GM23338 (cell line): Measurements from ENCODE around the gene TSPAN1. TPM values are rescaled to one million over a fixed set of nuclear protein-coding genes. Genes with fewer than 3 reads are reported as not detected.

Experiments used
- ATAC-seq: fragments of 200-7000 bp; cut with Tn5 transposase; 3 replicates; pipeline ENCODE4 v1.9.1; 2020
- DNase-seq: peaks from one replicate; pipeline ENCODE4 v3.0.0-alpha.2; 2015; ENCODE audit warnings: low spot score
- H2AFZ ChIP-seq: fragments of 200-600 bp; sonication (generic); 2 replicates; pipeline ENCODE4 v1.8.0; 2016; ENCODE audit warnings: antibody characterized with exemption, mild to moderate bottlenecking, moderate library complexity
- H3F3A ChIP-seq: fragments of 200-600 bp; sonication (generic); replicated peaks from 2 replicates; pipeline ENCODE4 v1.8.0; 2017; ENCODE audit warnings: antibody characterized with exemption, mixed run types, low read depth
- H3K27ac ChIP-seq: fragments of 200-600 bp; sonication (generic); 2 replicates; pipeline ENCODE4 v1.6.1; 2016; ENCODE audit warnings: low read depth
- H3K27me3 ChIP-seq: fragments of 200-600 bp; sonication (generic); 2 replicates; pipeline ENCODE4 v1.8.0; 2016; ENCODE audit warnings: mild to moderate bottlenecking, mixed run types, moderate library complexity; ENCODE audit not compliant: insufficient read depth
- H3K36me3 ChIP-seq: fragments of 200-600 bp; sonication (generic); 2 replicates; pipeline ENCODE4 v1.8.0; 2016; ENCODE audit warnings: mild to moderate bottlenecking; ENCODE audit not compliant: insufficient read depth
- H3K4me1 ChIP-seq: fragments of 200-600 bp; sonication (generic); 2 replicates; pipeline ENCODE4 v1.8.0; 2016; ENCODE audit warnings: mild to moderate bottlenecking, moderate library complexity; ENCODE audit not compliant: insufficient read depth
- H3K4me2 ChIP-seq: fragments of 200-600 bp; sonication (generic); 2 replicates; pipeline ENCODE4 v1.7.1; 2017; ENCODE audit warnings: mixed run types
- H3K4me3 ChIP-seq: fragments of 200-600 bp; sonication (generic); 2 replicates; pipeline ENCODE4 v1.6.1; 2016; ENCODE audit warnings: mixed run types
- H3K79me2 ChIP-seq: fragments of 200-600 bp; sonication (generic); replicated peaks from 2 replicates; pipeline ENCODE4 v1.8.0; 2017; ENCODE audit warnings: mild to moderate bottlenecking; ENCODE audit not compliant: insufficient read depth
- H3K9me2 ChIP-seq: fragments of 200-600 bp; sonication (generic); 2 replicates; pipeline ENCODE4 v1.8.0; 2017; ENCODE audit not compliant: insufficient read depth
- H4K20me1 ChIP-seq: fragments of 200-600 bp; sonication (generic); replicated peaks from 2 replicates; pipeline ENCODE4 v1.8.0; 2017; ENCODE audit warnings: mild to moderate bottlenecking; ENCODE audit not compliant: insufficient read depth
- H3K27ac Mint-ChIP-seq: 2 replicates; pipeline ENCODE4 v1.8.0; 2020; ENCODE audit warnings: inconsistent platforms, mild to moderate bottlenecking, moderate library complexity, mixed read lengths
- H3K27me3 Mint-ChIP-seq: 3 replicates; pipeline ENCODE4 v1.8.0; 2022; ENCODE audit warnings: low read depth, mild to moderate bottlenecking, moderate library complexity, mixed read lengths, inconsistent platforms; ENCODE audit not compliant: insufficient read depth, poor library complexity
- H3K36me3 Mint-ChIP-seq: 3 replicates; pipeline ENCODE4 v1.8.0; 2021; ENCODE audit warnings: low read depth, mild to moderate bottlenecking, inconsistent platforms, moderate library complexity, mixed read lengths
- H3K4me1 Mint-ChIP-seq: 3 replicates; pipeline ENCODE4 v1.8.0; 2020; ENCODE audit warnings: mild to moderate bottlenecking, inconsistent platforms, mixed read lengths
- H3K4me3 Mint-ChIP-seq: 3 replicates; pipeline ENCODE4 v1.8.0; 2021; ENCODE audit warnings: moderate library complexity, mild to moderate bottlenecking, inconsistent platforms, mixed read lengths
- H3K9me3 Mint-ChIP-seq: 3 replicates; pipeline ENCODE4 v1.8.0; 2020; ENCODE audit warnings: moderate library complexity, mild to moderate bottlenecking, inconsistent platforms, mixed read lengths
- CREB1 ChIP-seq: fragments of 250-450 bp; sonication (Bioruptor Pico); IDR thresholded peaks from 2 replicates; pipeline ENCODE4 v1.5.0; 2020; ENCODE audit warnings: low read depth, mild to moderate bottlenecking, moderate library complexity
- CTCF ChIP-seq, 2 experiments: fragments of 200-600 bp in 1 of 2; sonication (generic) in 1 of 2; conservative IDR thresholded peaks; 2 replicates each; pipeline versions ENCODE4 v1.5.1 to v1.6.1; 2016 to 2017; ENCODE audit warnings: antibody characterized with exemption in 2 of 2, low read depth in 2 of 2, mild to moderate bottlenecking in 2 of 2, moderate library complexity in 1 of 2
- ETS1 ChIP-seq: IDR thresholded peaks from 2 replicates; pipeline ENCODE4 v1.6.1; 2016; ENCODE audit warnings: antibody characterized with exemption
- EZH2 ChIP-seq: fragments of 200-600 bp; sonication (generic); IDR thresholded peaks from one replicate; pipeline ENCODE4 v1.8.0; 2017; ENCODE audit warnings: antibody characterized with exemption, mild to moderate bottlenecking, low read depth; ENCODE audit not compliant: unreplicated experiment
- EZH2phosphoT487 ChIP-seq: fragments of 200-600 bp; sonication (generic); IDR thresholded peaks from one replicate; pipeline ENCODE4 v1.8.1; 2018; ENCODE audit warnings: antibody characterized with exemption; ENCODE audit not compliant: unreplicated experiment
- JUNB ChIP-seq: IDR thresholded peaks from one replicate; pipeline ENCODE4 v1.6.1; 2016; ENCODE audit warnings: antibody characterized with exemption; ENCODE audit not compliant: unreplicated experiment
- NANOG ChIP-seq: IDR thresholded peaks from 2 replicates; pipeline ENCODE4 v1.6.1; 2016; ENCODE audit warnings: antibody characterized with exemption, borderline replicate concordance
- POLR2AphosphoS5 ChIP-seq: IDR thresholded peaks from 2 replicates; pipeline ENCODE4 v1.6.1; 2016; ENCODE audit warnings: antibody characterized with exemption, low read depth
- REST ChIP-seq: IDR thresholded peaks from one replicate; pipeline ENCODE4 v1.6.1; 2018; ENCODE audit warnings: antibody characterized with exemption; ENCODE audit not compliant: unreplicated experiment
- STAT1 ChIP-seq: IDR thresholded peaks from one replicate; pipeline ENCODE4 v1.6.1; 2016; ENCODE audit warnings: antibody characterized with exemption; ENCODE audit not compliant: unreplicated experiment
- ZNF114 ChIP-seq: fragments of 250-450 bp; sonication (Bioruptor Pico); IDR thresholded peaks from 2 replicates; pipeline ENCODE4 v1.5.0; 2020; ENCODE audit warnings: mild to moderate bottlenecking, moderate library complexity
- ZNF331 ChIP-seq: fragments of 250-450 bp; sonication (Bioruptor Pico); IDR thresholded peaks from 2 replicates; pipeline ENCODE4 v1.5.0; 2020; ENCODE audit warnings: low read depth, mild to moderate bottlenecking, moderate library complexity
- ZNF462 ChIP-seq: fragments of 250-450 bp; sonication (Bioruptor Pico); IDR thresholded peaks from 2 replicates; pipeline ENCODE4 v1.5.0; 2020; ENCODE audit warnings: mild to moderate bottlenecking, moderate library complexity
- polyA plus RNA-seq: library from polyadenylated mRNA; unstranded; fragments of >200 nt; fragmentation: Nextera tagmentation; extraction: Ambion mirVana; gene quantifications from 2 replicates; pipeline ENCODE4 v1.2.1, GENCODE V29; 2016
- total RNA-seq: library from RNA; depleted of rRNA; stranded (reverse); fragments of >200 nt; shearing (Covaris generic); gene quantifications from 2 replicates; pipeline ENCODE4 v1.2.3, GENCODE V29; 2014

The TSPAN1 gene
- total and polyA plus RNA-seq, 2 experiments from 2014 or later, result not detected

- TF ChIP-seq NANOG (no peak), CTCF (conservative IDR thresholded peaks at IDR 0.05; ENCODE audit: low read depth in 2 of 2) (no peak), ETS1 (no peak), REST (no peak), EZH2 (no peak), CREB1 (CRISPR knock-in tag) (no peak), POLR2AphosphoS5 (no peak), EZH2phosphoT487 (no peak), ZNF114 (no peak), ZNF331 (CRISPR knock-in tag) (no peak), ZNF462 (CRISPR knock-in tag) (no peak), STAT1 (no peak), JUNB (no peak)
- no peak overlapping the region for H3K4me3 ChIP-seq
- Mint-ChIP-seq H3K4me3 (no peak overlapping the region), H3K4me1 (peaks cover 36% of the 10 kb centered on the region), H3K27me3 (peaks cover 12% of the 10 kb centered on the region), H3K36me3 (no peaks in the 10 kb centered on the region; the same call in 2 of the 3 replicates), H3K9me3 (no peaks in the 10 kb centered on the region), H3K27ac (no peak overlapping the region)
- ATAC-seq, result no peak
- 0 out of 2 replicates have a peak, but pooled peaks cover 6% of the 10 kb centered on the region for H3F3A ChIP-seq
- H2AFZ ChIP-seq, result no peak overlapping the region
- DNase-seq, result no peak
- no peak overlapping the region for H3K27ac ChIP-seq
- no peaks in the 10 kb centered on the region for H4K20me1 ChIP-seq
- H3K9me2 ChIP-seq, result peaks cover 6% of the 10 kb centered on the region; the same call in 1 of the 2 replicates
- no peaks in the 10 kb centered on the region for H3K36me3 ChIP-seq
- no peak overlapping the region for H3K4me2 ChIP-seq
- no peaks in the 10 kb centered on the region for H3K27me3 ChIP-seq
- H3K79me2 ChIP-seq, result no peaks in the 10 kb centered on the region
- H3K4me1 ChIP-seq, result peaks cover 29% of the 10 kb centered on the region
These were observed 44.9 kb downstream of the TSPAN1 start for GRCh38 chr1:46219551-46220520.
